GM12878 (cell line): ENCODE measurements around the gene OTOS. TPM values are rescaled to one million over a fixed set of nuclear protein-coding genes. Genes with fewer than 3 reads are reported as not detected.

Source experiments
- ATAC-seq: fragments of 200-7000 bp; cut with Tn5 transposase; 3 replicates; pipeline ENCODE4 v1.9.1; 2020; ENCODE audit warnings: mild to moderate bottlenecking, moderate library complexity
- BruUV-seq: library from RNA; stranded (reverse); fragments of 400-500 nt; replicated peaks from 2 replicates; lab custom pipeline; 2021; lab: Mats Ljungman, UMichigan
- CTCF ChIA-PET: fragments of 300-600 bp; sonication (Branson Sonifier 250); formaldehyde crosslinking; extraction: SDS; loops from one replicate; lab custom pipeline; 2021; ENCODE audit warnings: inconsistent platforms; lab: Yijun Ruan, JAX
- POLR2A ChIA-PET: fragments of 350-600 bp; formaldehyde crosslinking; extraction: SDS; loops from one replicate; lab custom pipeline; 2021; ENCODE audit warnings: inconsistent platforms; lab: Charles Lee
- RAD21 ChIA-PET: fragments of 300-600 bp; sonication (Branson Sonifier 250); formaldehyde crosslinking; loops from one replicate; lab custom pipeline; 2023; ENCODE audit warnings: antibody characterized with exemption; ENCODE audit not compliant: unreplicated experiment; lab: Charles Lee
- SMC1A ChIA-PET: fragments of 300-600 bp; sonication (Branson Sonifier 250); formaldehyde crosslinking; loops from one replicate; lab custom pipeline; 2023; ENCODE audit not compliant: unreplicated experiment, uncharacterized antibody; lab: Charles Lee
- DNase-seq: peaks from one replicate; pipeline ENCODE4 v3.0.0-alpha.2; 2011; ENCODE audit warnings: low read depth, low spot score
- FAIRE-seq: peaks from 3 replicates; lab custom pipeline; 2011; peaks lifted over from hg19 to GRCh38; lab: Jason Lieb, UNC
- H2AFZ ChIP-seq: 2 replicates; pipeline ENCODE4 v1.6.0; 2011; ENCODE audit warnings: low read depth, low read length, control low read depth; ENCODE audit not compliant: control insufficient read depth
- H3K27ac ChIP-seq: 2 replicates; pipeline ENCODE4 v1.5.1; 2011; ENCODE audit warnings: control low read depth; ENCODE audit not compliant: control insufficient read depth, insufficient read depth
- H3K27me3 ChIP-seq, 2 experiments: replicated peaks in 1 of 2; 2 replicates each; pipeline versions ENCODE4 v1.6.0 to v1.6.1; 2011; ENCODE audit warnings: low read length in 1 of 2; ENCODE audit not compliant: control insufficient read depth in 2 of 2, insufficient read depth in 2 of 2
- H3K36me3 ChIP-seq, 2 experiments: 2 replicates each; pipeline ENCODE4 v1.5.1; 2011; ENCODE audit warnings: low read length in 1 of 2; ENCODE audit not compliant: control insufficient read depth in 2 of 2, insufficient read depth in 2 of 2
- H3K4me1 ChIP-seq: 2 replicates; pipeline ENCODE4 v1.6.1; 2011; ENCODE audit warnings: mild to moderate bottlenecking, low read length, moderate library complexity, mixed read lengths; ENCODE audit not compliant: control insufficient read depth, insufficient read depth
- H3K4me2 ChIP-seq: 2 replicates; pipeline ENCODE4 v1.6.0; 2011; ENCODE audit warnings: control low read depth; ENCODE audit not compliant: control insufficient read depth, insufficient read depth
- H3K4me3 ChIP-seq: fragments of 200-600 bp; sonication (generic); 2 replicates; pipeline ENCODE4 v1.5.1; 2016
- H3K79me2 ChIP-seq: 2 replicates; pipeline ENCODE4 v1.6.0; 2011; ENCODE audit warnings: low read length; ENCODE audit not compliant: control insufficient read depth, insufficient read depth
- H3K9ac ChIP-seq: 2 replicates; pipeline ENCODE4 v1.8.0; 2011; ENCODE audit warnings: low read length, control low read depth, mixed read lengths; ENCODE audit not compliant: control insufficient read depth, insufficient read depth
- H3K9me3 ChIP-seq: replicated peaks from 3 replicates; pipeline ENCODE4 v1.5.1; 2011; ENCODE audit warnings: mild to moderate bottlenecking, low read length; ENCODE audit not compliant: control insufficient read depth, insufficient read depth
- H4K20me1 ChIP-seq: 2 replicates; pipeline ENCODE4 v1.6.0; 2011; ENCODE audit not compliant: control insufficient read depth, insufficient read depth
- ATF7 ChIP-seq: fragments of 450-650 bp; IDR thresholded peaks from 2 replicates; pipeline ENCODE4 v1.6.1; 2016; ENCODE audit warnings: low read depth, mild to moderate bottlenecking
- BMI1 ChIP-seq: fragments of 450-650 bp; IDR thresholded peaks from 2 replicates; pipeline ENCODE4 v1.6.1; 2016; ENCODE audit warnings: mild to moderate bottlenecking, moderate library complexity, borderline replicate concordance
- CEBPB ChIP-seq, 2 experiments: fragments of 150-350 bp in 1 of 2; IDR thresholded peaks; 2 replicates each; pipeline ENCODE4 v1.6.1; 2012 to 2014; ENCODE audit warnings: low read depth in 2 of 2, low read length in 2 of 2, borderline replicate concordance in 1 of 2, inconsistent platforms in 1 of 2
- CUX1 ChIP-seq: IDR thresholded peaks from 2 replicates; pipeline ENCODE4 v1.6.1; 2012; ENCODE audit warnings: improper control_type of control experiment, low read depth, low read length; ENCODE audit not compliant: insufficient replicate concordance
- EED ChIP-seq: sonication (generic); IDR thresholded peaks from 2 replicates; pipeline ENCODE4 v1.6.1; 2016; ENCODE audit warnings: antibody characterized with exemption, low read depth
- ESRRA ChIP-seq: IDR thresholded peaks from 2 replicates; pipeline ENCODE4 v1.6.1; 2012; ENCODE audit warnings: mild to moderate bottlenecking, low read length, improper control_type of control experiment
- HDGF ChIP-seq: fragments of 450-650 bp; IDR thresholded peaks from 2 replicates; pipeline ENCODE4 v1.6.1; 2016; ENCODE audit warnings: antibody characterized with exemption
- LARP7 ChIP-seq: fragments of 450-650 bp; IDR thresholded peaks from 2 replicates; pipeline ENCODE4 v1.6.1; 2017; ENCODE audit warnings: mild to moderate bottlenecking
- MXI1 ChIP-seq: fragments of 150-350 bp; IDR thresholded peaks from 2 replicates; pipeline ENCODE4 v1.6.1; 2011; ENCODE audit warnings: low read depth, mild to moderate bottlenecking, inconsistent platforms, low read length, improper control_type of control experiment
- PAX8 ChIP-seq: fragments of 450-650 bp; IDR thresholded peaks from 2 replicates; pipeline ENCODE4 v1.6.1; 2017; ENCODE audit warnings: mild to moderate bottlenecking, moderate library complexity
- RCOR1 ChIP-seq: conservative IDR thresholded peaks from 2 replicates; pipeline ENCODE4 v1.6.1; 2012; ENCODE audit warnings: low read depth, low read length, improper control_type of control experiment
- RUNX3 ChIP-seq: IDR thresholded peaks from 2 replicates; pipeline ENCODE4 v1.6.1; 2012; ENCODE audit warnings: low read length, inconsistent platforms
- SMAD1 ChIP-seq: fragments of 450-650 bp; IDR thresholded peaks from 2 replicates; pipeline ENCODE4 v1.6.1; 2018; ENCODE audit warnings: mild to moderate bottlenecking, low read depth; ENCODE audit not compliant: partially characterized antibody
- SREBF1 ChIP-seq: IDR thresholded peaks from 2 replicates; pipeline ENCODE4 v1.6.1; 2012; ENCODE audit warnings: mild to moderate bottlenecking, low read length
- STAT3 ChIP-seq: IDR thresholded peaks from 2 replicates; pipeline ENCODE4 v1.6.1; 2011; ENCODE audit warnings: low read depth, low read length, improper control_type of control experiment
- TCF3 ChIP-seq: IDR thresholded peaks from 2 replicates; pipeline ENCODE4 v1.6.1; 2012; ENCODE audit warnings: low read depth, mild to moderate bottlenecking, low read length, borderline replicate concordance; ENCODE audit not compliant: insufficient read depth
- WGBS: methylation state at CpG from one replicate; pipeline ENCODE4 v1.1.6; 2016; ENCODE audit warnings: low lambda C conversion rate; ENCODE audit not compliant: insufficient replicate concordance, insufficient coverage; ENCODE audit errors: missing lambda C conversion rate; 5-methylcytosine and 5-hydroxymethylcytosine counted together
- in situ Hi-C: fragments of 300-500 bp; cut with MboI; formaldehyde crosslinking; loops from 9 replicates; pipeline ENCODE4 v1.14.3; 2018; ENCODE audit warnings: mixed read lengths
- intact Hi-C: fragments of 100-400 bp; cut with micrococcal nuclease; formaldehyde crosslinking; loops from one replicate; pipeline ENCODE4 v1.14.2; 2022; ENCODE audit not compliant: unreplicated experiment
- polyA plus RNA-seq, 11 experiments: library from polyadenylated mRNA; depleted of rRNA in 4 of 11; unstranded in 6 of 11; stranded (reverse) in 5 of 11; fragments of >200 nt; fragmentation: Nextera tagmentation in 4 of 11; fragmentation: Illumina TruSeq in 1 of 11; extraction: Ambion mirVana in 4 of 11; extraction: Trizol in 1 of 11; gene quantifications; 1 replicate in 1 of 11; 2 replicates in 10 of 11; pipeline versions ENCODE4 v1.2.1 to v1.2.3, GENCODE V29; 2011 to 2016; ENCODE audit warnings: inconsistent platforms in 2 of 11, missing spikeins in 2 of 11, low read depth in 1 of 11
- total RNA-seq, 4 experiments: library from RNA; depleted of rRNA in 3 of 4; stranded (reverse); fragments of >200 nt in 3 of 4; fragmentation: Illumina TruSeq in 1 of 4; extraction: Trizol in 1 of 4; gene quantifications; 2 replicates each; pipeline versions ENCODE4 v1.2.1 to v1.2.3, GENCODE V29; 2013 to 2021

Gene OTOS
- total and polyA plus RNA-seq, 10 of the 15 experiments (the other 5 are each of a cell fraction or from before 2014, with no cell fraction given) = not detected

GRCh38 chr2:240154606-240155005 lies 14.1 kb upstream of the OTOS start (continued):
- TF ChIP-seq RUNX3 (no peak), EED (no peak), SREBF1 (no peak)

GRCh38 chr2:240153418-240153817 lies 13.0 kb upstream of the OTOS start:
- POLR2A ChIA-PET = no interaction called here
- TF ChIP-seq STAT3 = no peak
- no peak for TF ChIP-seq ESRRA
- no peak for TF ChIP-seq RCOR1
- TF ChIP-seq SMAD1 = no peak
- no peak for TF ChIP-seq ATF7
- no peak for TF ChIP-seq BMI1
- no peak for TF ChIP-seq TCF3
- no peak for TF ChIP-seq CEBPB (IDR thresholded peaks at IDR 0.05; ENCODE audit: borderline replicate concordance in 1 of 2, low read depth in 2 of 2, low read length in 2 of 2)
- no peak for TF ChIP-seq MXI1
- no peak for TF ChIP-seq LARP7
- no peak for TF ChIP-seq PAX8
- no peak for TF ChIP-seq CUX1
- TF ChIP-seq HDGF = no peak
- TF ChIP-seq, all 136 proteins: peak for 0
- ChIA-PET RAD21 (no interaction called here), SMC1A (no interaction called here), CTCF (interaction anchor here (1.4 kb wide), 1 partner anchor 10 kb away, joined by 3 read pairs; no protein-coding TSS in a partner anchor)
- Histone ChIP-seq H3K9ac (no peak overlapping the region), H3K4me1 (no peaks in the 10 kb centered on the region), H3K9me3 (no peaks in the 10 kb centered on the region), H3K36me3 (no peaks in the 10 kb centered on the region), H3K4me2 (no peak overlapping the region), H3K27ac (no peak overlapping the region), H3K27me3 (no peaks in the 10 kb centered on the region), H3K4me3 (no peak overlapping the region), H2AFZ (no peak overlapping the region), H4K20me1 (no peaks in the 10 kb centered on the region), H3K79me2 (no peaks in the 10 kb centered on the region)
- FAIRE-seq (no peak), DNase-seq (no peak), ATAC-seq (no peak)
- intact Hi-C loops (no loop called here), in situ Hi-C loops (no loop called here)
- BruUV-seq = no TSS peak
- WGBS = 0% methylated on average over 3 of the region's 3 CpGs
